OCI-LY1 (cell line): Measurements from ENCODE around the gene TMEM139.

ENCODE experiments used
- H2AFZ ChIP-seq: fragments of 200-600 bp; sonication (generic), shearing (Covaris generic); 2 replicates; pipeline ENCODE4 v1.6.0; 2014; ENCODE audit warnings: antibody characterized with exemption, mild to moderate bottlenecking, low read length
- H3F3A ChIP-seq: fragments of 200-600 bp; sonication (generic), shearing (Covaris generic); 2 replicates; pipeline ENCODE4 v1.6.0; 2014; ENCODE audit warnings: mild to moderate bottlenecking, antibody characterized with exemption, low read length, moderate library complexity; ENCODE audit not compliant: insufficient read depth
- H3K27ac ChIP-seq: fragments of 200-600 bp; sonication (generic); 2 replicates; pipeline ENCODE4 v1.5.1; 2014; ENCODE audit warnings: low read length, mixed run types, mild to moderate bottlenecking, low read depth; ENCODE audit not compliant: poor library complexity, severe bottlenecking
- H3K27me3 ChIP-seq: fragments of 200-600 bp; sonication (generic); 2 replicates; pipeline ENCODE4 v1.6.0; 2014; ENCODE audit warnings: antibody characterized with exemption, mild to moderate bottlenecking, low read length, moderate library complexity; ENCODE audit not compliant: insufficient read depth
- H3K36me3 ChIP-seq: fragments of 200-600 bp; sonication (generic); 2 replicates; pipeline ENCODE4 v1.6.1; 2014; ENCODE audit warnings: mild to moderate bottlenecking, antibody characterized with exemption, low read length, moderate library complexity, mixed read lengths; ENCODE audit not compliant: insufficient read depth
- H3K4me1 ChIP-seq: fragments of 200-600 bp; sonication (generic); 2 replicates; pipeline ENCODE4 v1.5.1; 2014; ENCODE audit warnings: mild to moderate bottlenecking, low read length, moderate library complexity; ENCODE audit not compliant: insufficient read depth, severe bottlenecking
- H3K4me2 ChIP-seq: fragments of 200-600 bp; sonication (generic), shearing (Covaris generic); 2 replicates; pipeline ENCODE4 v1.6.1; 2014; ENCODE audit warnings: low read length
- H3K4me3 ChIP-seq: fragments of 200-600 bp; sonication (generic); 2 replicates; pipeline ENCODE4 v1.5.1; 2014; ENCODE audit warnings: low read length, low read depth, mild to moderate bottlenecking, mixed read lengths; ENCODE audit not compliant: poor library complexity, severe bottlenecking
- H3K79me2 ChIP-seq: fragments of 200-600 bp; shearing (Covaris generic); 2 replicates; pipeline ENCODE4 v1.6.1; 2016; ENCODE audit warnings: mixed run types, low read length, mixed read lengths; ENCODE audit not compliant: insufficient read depth
- H3K9ac ChIP-seq: fragments of 200-600 bp; sonication (generic), shearing (Covaris generic); 2 replicates; pipeline ENCODE4 v1.6.1; 2014; ENCODE audit warnings: mild to moderate bottlenecking, low read length, mixed read lengths
- H3K9me2 ChIP-seq: fragments of 200-600 bp; sonication (generic), shearing (Covaris generic); 2 replicates; pipeline ENCODE4 v1.6.1; 2014; ENCODE audit warnings: low read depth, mild to moderate bottlenecking, low read length, mixed read lengths
- H3K9me3 ChIP-seq: fragments of 200-600 bp; shearing (Covaris generic); 2 replicates; pipeline ENCODE4 v1.6.1; 2014; ENCODE audit warnings: low read length, mixed read lengths
- H4K20me1 ChIP-seq: fragments of 200-600 bp; sonication (generic), shearing (Covaris generic); 2 replicates; pipeline ENCODE4 v1.6.0; 2016; ENCODE audit warnings: mild to moderate bottlenecking, low read length; ENCODE audit not compliant: insufficient read depth
- EZH2 ChIP-seq: fragments of 200-600 bp; sonication (generic), shearing (Covaris generic); IDR thresholded peaks from 2 replicates; pipeline ENCODE4 v1.8.0; 2017; ENCODE audit warnings: borderline replicate concordance, mixed run types, mild to moderate bottlenecking, antibody characterized with exemption, low read length, moderate library complexity, mixed read lengths
- TF ChIP-seq, protein P1 (sequence below): fragments of 200-600 bp; sonication (generic), shearing (Covaris generic); IDR thresholded peaks from 2 replicates; pipeline ENCODE4 v1.5.1; 2017; ENCODE audit warnings: mild to moderate bottlenecking, antibody characterized with exemption, low read length, moderate library complexity, mixed read lengths

TMEM139 gene

GRCh38 chr7:143281529-143281928, 3.2 kb upstream of the TMEM139 start:
- Histone ChIP-seq H3K27ac (no peak overlapping the region), H3K4me1 (peaks cover 8% of the 10 kb centered on the region), H3K4me3 (no peak overlapping the region), H3K9me3 (no peaks in the 10 kb centered on the region), H3F3A (no peaks in the 10 kb centered on the region), H4K20me1 (no peaks in the 10 kb centered on the region), H3K9me2 (no peaks in the 10 kb centered on the region), H3K27me3 (no peaks in the 10 kb centered on the region), H3K4me2 (no peak overlapping the region), H2AFZ (no peak overlapping the region), H3K9ac (no peak overlapping the region), H3K36me3 (no peaks in the 10 kb centered on the region), H3K79me2 (no peaks in the 10 kb centered on the region)
- TF ChIP-seq EZH2 = no peak
- TF ChIP-seq, protein P1, sequence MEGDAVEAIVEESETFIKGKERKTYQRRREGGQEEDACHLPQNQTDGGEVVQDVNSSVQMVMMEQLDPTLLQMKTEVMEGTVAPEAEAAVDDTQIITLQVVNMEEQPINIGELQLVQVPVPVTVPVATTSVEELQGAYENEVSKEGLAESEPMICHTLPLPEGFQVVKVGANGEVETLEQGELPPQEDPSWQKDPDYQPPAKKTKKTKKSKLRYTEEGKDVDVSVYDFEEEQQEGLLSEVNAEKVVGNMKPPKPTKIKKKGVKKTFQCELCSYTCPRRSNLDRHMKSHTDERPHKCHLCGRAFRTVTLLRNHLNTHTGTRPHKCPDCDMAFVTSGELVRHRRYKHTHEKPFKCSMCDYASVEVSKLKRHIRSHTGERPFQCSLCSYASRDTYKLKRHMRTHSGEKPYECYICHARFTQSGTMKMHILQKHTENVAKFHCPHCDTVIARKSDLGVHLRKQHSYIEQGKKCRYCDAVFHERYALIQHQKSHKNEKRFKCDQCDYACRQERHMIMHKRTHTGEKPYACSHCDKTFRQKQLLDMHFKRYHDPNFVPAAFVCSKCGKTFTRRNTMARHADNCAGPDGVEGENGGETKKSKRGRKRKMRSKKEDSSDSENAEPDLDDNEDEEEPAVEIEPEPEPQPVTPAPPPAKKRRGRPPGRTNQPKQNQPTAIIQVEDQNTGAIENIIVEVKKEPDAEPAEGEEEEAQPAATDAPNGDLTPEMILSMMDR = no peak

DNA sequence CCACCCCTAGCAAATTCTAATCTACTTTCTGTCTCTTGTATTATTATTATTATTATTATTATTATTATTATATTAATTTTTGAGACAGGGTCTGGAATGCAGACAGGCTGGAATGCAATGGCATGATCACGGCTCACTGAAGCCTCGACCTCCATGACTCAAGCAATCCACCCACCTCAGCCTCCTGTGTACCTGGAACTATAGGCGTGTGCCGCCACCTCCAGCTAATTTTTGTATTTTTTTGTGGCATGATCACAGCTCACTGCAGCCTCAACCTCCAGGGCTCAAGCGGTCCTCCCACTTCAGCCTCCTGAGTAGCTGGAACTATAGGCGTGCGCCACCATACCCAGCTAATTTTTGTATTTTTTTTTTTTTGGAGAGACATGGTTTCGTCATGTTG, 2.6 kb upstream of the TMEM139 start:
- Histone ChIP-seq H2AFZ (no peak overlapping the region), H3K9me3 (no peaks in the 10 kb centered on the region), H3K79me2 (no peaks in the 10 kb centered on the region), H4K20me1 (no peaks in the 10 kb centered on the region), H3F3A (no peaks in the 10 kb centered on the region), H3K27me3 (no peaks in the 10 kb centered on the region), H3K27ac (no peak overlapping the region), H3K9me2 (no peaks in the 10 kb centered on the region), H3K36me3 (no peaks in the 10 kb centered on the region), H3K9ac (no peak overlapping the region), H3K4me1 (peaks cover 8% of the 10 kb centered on the region), H3K4me2 (no peak overlapping the region), H3K4me3 (no peak overlapping the region)
- TF ChIP-seq, protein P1 = no peak
- no peak for TF ChIP-seq EZH2

DNA sequence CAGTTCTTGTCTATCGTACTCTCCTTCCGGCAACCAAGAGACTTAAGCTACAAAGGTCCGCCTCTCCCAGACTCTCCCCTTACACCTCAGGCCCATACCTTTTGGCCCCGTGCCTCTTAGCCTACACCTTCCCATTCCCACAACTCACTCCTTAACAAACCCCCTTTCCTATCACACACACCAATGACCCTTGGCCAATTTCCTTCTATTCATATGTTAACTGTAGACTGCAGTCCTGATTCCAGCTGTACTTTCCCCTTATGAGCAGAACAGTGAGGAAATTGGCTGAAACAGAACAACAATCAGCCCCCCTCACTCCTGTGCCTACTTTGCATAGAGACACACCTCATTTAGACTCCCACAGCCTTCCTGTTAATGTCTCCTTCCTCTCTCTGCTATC, 1.4 kb upstream of the TMEM139 start:
- Histone ChIP-seq H4K20me1 (no peaks in the 10 kb centered on the region), H3K4me1 (peaks cover 12% of the 10 kb centered on the region), H2AFZ (no peak overlapping the region), H3K9me2 (no peaks in the 10 kb centered on the region), H3K4me3 (no peak overlapping the region), H3K27me3 (no peaks in the 10 kb centered on the region), H3K27ac (no peak overlapping the region), H3K9ac (no peak overlapping the region), H3F3A (no peaks in the 10 kb centered on the region), H3K9me3 (no peaks in the 10 kb centered on the region), H3K79me2 (no peaks in the 10 kb centered on the region), H3K4me2 (no peak overlapping the region), H3K36me3 (no peaks in the 10 kb centered on the region)
- TF ChIP-seq EZH2 = no peak
- TF ChIP-seq, protein P1 = no peak
